H54 (cell line): Measurements from ENCODE around the gene SLC1A7.

Experiments
- DNase-seq: peaks from one replicate; pipeline ENCODE4 v3.0.0; 2011; ENCODE audit warnings: low spot score, mixed read lengths; ENCODE audit not compliant: insufficient read length
- FAIRE-seq: peaks from 3 replicates; lab custom pipeline; 2011; peaks lifted over from hg19 to GRCh38; lab: Jason Lieb, UNC
- POLR2A ChIP-seq: IDR thresholded peaks from 2 replicates; pipeline ENCODE4 v1.6.1; 2011; ENCODE audit warnings: low read depth, mild to moderate bottlenecking, low read length

Gene SLC1A7

GRCh38 chr1:53061123-53061858, 81.1 kb downstream of the SLC1A7 start:
- FAIRE-seq (no peak), DNase-seq (no peak)
- TF ChIP-seq POLR2A = no peak

- no peak for FAIRE-seq
- DNase-seq = no peak
- TF ChIP-seq POLR2A = no peak
Measured at GRCh38 chr1:53060579-53060978, 81.9 kb downstream of the SLC1A7 start.

DNA sequence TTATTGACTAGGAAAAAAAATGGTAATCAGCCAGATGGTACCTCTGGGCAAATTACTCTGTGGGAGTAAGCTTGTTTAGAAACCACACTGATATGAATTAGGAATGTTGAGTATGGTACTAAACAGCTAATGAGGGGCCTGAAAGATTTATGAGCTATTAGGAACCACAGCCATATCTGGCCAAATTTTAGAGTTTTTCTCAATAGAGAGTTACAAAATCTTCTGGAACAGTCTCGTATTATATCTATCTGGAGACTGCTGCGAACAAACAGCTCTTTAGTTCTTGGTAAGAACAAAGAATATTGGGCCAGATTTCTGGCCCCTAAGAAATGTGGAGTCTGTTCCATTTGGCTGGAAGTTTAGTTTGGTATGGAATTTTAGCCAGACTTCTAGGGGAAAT, 85.3 kb downstream of the SLC1A7 start:
- no peak for TF ChIP-seq POLR2A
- FAIRE-seq (no peak), DNase-seq (no peak)

DNA sequence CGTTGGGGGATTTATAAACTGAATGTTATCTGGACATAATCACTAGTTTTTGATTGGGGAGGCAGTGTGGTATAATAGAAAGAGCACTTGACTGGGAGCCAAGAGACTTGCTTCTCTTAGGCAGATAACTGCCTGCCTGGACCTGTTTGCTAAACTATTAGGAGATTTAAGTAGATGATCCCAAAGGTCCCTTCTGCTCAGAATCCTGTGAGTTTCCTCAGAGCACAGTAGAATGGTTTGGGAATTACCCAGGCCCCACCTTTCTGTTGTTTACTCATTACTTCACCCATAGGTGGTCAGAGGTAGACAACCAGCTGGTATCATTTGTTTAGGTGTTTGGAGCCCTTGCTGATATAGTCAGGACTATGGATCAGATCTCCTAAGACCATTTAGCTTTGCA, 90.8 kb downstream of the SLC1A7 start:
- no peak for TF ChIP-seq POLR2A
- DNase-seq (no peak), FAIRE-seq (no peak)

GRCh38 chr1:53050310-53050709, 92.1 kb downstream of the SLC1A7 start:
- FAIRE-seq (no peak), DNase-seq (no peak)
- TF ChIP-seq POLR2A = no peak

GRCh38 chr1:53049574-53049967, 92.9 kb downstream of the SLC1A7 start:
- FAIRE-seq = no peak
- no peak for TF ChIP-seq POLR2A
- no peak for DNase-seq

DNA sequence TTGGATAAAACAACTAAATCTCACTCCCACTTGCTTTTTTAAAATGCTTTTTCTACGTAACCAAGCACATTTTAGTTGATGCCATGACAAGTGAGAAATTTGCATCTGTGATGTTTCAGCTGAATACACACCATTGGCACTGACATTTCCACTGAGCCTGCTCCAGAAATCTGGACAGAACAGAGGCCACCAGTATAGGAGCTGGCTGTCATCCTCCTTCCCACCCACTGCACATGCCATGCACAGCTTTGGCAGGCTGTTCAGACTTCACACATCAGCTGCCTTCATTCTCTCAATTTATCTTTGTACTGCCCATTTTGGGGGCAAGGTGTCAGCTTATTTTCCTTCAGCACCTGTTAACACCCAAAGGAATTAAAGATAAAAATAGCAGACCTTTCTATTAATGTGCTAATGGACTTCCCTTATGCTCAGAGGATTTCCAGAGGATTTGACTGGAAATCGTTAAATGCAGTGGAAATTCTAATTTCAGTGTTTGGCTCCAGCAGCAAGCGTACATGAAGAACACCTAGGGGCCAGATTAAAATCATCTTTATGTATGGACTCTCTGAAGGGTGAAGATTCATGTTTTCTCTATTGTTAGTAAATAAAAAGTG, 93.4 kb downstream of the SLC1A7 start:
- DNase-seq (no peak), FAIRE-seq (no peak)
- TF ChIP-seq POLR2A = no peak

DNA sequence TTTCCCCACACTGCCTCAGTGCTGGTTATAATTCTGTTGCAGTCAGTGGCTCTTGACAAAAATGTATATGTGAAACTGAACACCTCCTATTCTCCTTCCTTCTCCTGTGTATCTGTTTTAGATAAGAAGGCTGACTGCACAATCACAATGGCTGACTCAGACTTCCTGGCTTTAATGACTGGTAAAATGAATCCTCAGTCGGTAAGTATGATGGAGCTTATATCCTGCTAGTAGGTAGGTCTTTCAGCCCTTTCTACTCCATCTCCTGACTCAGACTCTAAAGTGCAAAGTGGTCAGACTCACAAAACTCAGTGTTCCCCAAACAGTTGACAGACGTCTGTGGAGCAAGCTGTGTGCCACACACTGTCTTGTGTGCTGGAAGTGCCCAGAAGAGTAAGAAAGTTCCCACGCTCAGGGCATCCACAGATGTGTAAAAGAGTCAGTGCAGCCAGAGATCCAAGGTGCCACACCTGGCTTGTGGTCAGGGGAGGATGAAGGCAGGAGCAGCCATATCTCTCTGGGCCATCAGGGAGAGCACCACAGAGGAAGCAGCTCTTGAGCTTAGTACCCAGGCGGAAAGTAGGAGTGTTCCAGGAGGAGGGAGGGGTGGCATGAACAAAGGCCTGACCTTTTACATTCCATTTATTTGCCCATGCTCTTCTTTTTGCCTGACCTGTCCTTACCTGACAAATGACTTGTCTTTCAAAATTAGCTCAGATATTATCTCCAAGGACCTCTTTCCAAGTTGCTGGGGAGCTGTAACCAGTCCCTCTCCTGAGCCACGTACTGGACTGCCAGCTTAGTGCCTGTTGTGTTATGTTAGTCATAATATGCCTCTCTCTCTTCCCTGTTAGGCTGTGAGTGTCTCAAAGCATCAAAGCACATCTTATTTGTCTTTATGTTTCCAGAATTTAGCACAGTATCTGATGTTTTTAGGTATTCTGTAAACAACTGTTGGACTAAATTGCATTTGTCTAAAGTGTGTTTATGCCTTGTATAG, 94.4 kb downstream of the SLC1A7 start:
- TF ChIP-seq POLR2A = no peak
- FAIRE-seq = peak; percentile 99
- peak; percentile 38 for DNase-seq

DNA sequence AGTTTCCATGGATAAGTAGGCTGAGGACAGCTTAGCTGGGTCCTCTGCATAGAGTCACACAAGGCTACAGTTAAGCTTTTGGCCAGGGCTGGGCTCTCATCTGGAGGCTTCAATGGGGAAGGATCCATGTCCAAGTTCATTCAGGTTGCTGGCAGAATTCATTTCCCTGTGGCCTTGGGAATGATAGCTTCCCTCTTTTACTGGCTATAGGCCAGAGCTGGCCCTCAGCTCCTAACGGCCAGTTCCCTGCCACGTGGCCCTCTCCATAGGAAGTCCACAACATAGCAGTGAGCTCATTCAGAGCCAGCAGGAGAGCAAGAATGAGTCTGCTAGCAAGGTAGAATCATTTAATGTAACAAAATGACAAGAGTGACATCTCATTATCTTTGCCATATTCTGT, 95.5 kb downstream of the SLC1A7 start:
- peak; percentile 62 for DNase-seq
- TF ChIP-seq POLR2A = no peak
- FAIRE-seq = peak; percentile 99

- DNase-seq (no peak), FAIRE-seq (no peak)
- no peak for TF ChIP-seq POLR2A
Measured at GRCh38 chr1:53044926-53045325, 97.5 kb downstream of the SLC1A7 start.

DNA sequence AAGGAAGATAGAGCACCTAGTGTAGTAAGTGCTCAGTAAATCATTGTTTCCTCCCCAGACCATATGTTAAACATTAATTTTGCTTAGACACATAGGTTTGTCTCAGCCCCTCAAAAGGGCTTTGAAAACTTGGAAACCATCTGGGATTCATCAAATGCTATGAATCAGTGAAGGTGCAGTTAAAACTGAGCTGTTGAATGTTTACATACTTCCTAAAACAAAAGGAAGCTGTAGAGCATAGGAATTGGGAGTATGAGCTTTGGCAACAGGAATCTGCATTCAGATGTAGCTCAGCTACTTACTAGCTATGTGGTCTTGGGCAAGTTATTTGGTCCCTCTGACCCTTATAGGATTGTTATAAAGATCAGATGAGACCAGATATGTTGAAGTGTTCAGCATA, 99.2 kb downstream of the SLC1A7 start:
- DNase-seq (no peak), FAIRE-seq (no peak)
- TF ChIP-seq POLR2A = no peak

GRCh38 chr1:53038566-53038965, 103.9 kb downstream of the SLC1A7 start:
- DNase-seq = no peak
- no peak for TF ChIP-seq POLR2A
- FAIRE-seq = no peak
